HG03103 (cell line): ENCODE results near the gene SPRY1.

Experiments
- ATAC-seq: cut with Tn5 transposase; IDR thresholded peaks from one replicate; pipeline ENCODE4 v1.9.1; 2021; ENCODE audit warnings: low read depth; ENCODE audit not compliant: unreplicated experiment

The SPRY1 gene

DNA sequence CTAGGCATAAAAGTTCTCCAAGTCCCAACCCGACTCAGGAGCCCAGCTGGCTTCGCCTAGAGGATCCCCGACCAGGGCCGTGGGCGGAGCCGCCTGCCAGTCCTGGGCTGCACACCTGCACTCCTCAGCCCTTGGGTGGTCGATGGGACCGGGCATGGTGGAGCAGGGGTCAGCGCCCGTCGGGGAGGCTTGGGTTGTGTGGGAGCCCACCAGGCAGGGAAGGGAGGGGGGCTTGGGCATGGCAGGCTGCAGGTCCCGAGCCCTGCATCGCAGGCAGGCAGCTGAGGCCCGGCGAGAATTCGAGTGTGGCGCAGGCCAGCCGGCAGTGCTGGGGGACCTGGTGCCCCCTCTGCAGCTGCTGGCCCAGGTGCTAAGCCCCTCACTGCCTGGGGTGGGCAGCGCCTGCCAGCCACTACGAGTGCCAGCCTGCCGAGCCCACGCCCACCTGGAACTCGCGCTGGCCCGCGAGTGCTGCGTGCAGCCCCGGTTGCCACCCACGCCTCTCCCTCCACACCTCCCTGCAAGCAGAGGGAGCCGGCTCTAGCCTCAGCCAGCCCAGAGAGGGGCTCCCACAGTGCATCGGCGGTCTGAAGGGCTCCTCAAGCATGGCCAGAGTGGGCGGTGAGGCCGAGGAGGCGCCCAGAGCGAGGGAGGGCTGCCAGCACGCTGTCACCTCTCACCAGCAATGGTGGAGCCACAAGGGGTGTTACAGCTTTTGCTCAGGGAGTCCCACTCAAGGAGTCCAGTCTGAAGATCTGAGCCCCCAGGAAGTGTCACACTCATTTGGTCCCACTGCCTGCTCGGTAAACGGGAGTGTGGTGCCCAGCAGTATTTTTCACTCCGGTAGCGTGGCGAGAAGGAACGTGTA is 38.9 kb downstream of the SPRY1 start:
- ATAC-seq: no peak

DNA sequence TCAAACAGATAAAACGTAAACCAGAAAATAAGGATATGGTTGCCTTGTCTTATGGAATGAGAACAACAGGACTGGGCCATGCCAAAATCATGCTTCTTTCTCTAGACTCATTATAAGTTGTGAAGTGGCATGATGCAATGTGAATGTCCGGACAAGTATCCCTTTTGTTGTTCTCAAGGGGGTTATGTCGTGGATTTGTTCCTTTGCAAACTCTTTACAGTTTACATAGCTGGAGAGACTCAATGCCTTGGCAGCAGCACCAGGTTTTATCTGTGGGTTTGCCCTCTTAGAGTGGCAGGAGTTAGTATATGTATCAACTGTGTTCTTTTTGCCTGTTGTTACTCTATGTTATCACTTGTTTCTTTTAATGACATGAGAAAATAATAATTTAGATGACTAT is 41.4 kb downstream of the SPRY1 start:
- ATAC-seq: no peak

DNA sequence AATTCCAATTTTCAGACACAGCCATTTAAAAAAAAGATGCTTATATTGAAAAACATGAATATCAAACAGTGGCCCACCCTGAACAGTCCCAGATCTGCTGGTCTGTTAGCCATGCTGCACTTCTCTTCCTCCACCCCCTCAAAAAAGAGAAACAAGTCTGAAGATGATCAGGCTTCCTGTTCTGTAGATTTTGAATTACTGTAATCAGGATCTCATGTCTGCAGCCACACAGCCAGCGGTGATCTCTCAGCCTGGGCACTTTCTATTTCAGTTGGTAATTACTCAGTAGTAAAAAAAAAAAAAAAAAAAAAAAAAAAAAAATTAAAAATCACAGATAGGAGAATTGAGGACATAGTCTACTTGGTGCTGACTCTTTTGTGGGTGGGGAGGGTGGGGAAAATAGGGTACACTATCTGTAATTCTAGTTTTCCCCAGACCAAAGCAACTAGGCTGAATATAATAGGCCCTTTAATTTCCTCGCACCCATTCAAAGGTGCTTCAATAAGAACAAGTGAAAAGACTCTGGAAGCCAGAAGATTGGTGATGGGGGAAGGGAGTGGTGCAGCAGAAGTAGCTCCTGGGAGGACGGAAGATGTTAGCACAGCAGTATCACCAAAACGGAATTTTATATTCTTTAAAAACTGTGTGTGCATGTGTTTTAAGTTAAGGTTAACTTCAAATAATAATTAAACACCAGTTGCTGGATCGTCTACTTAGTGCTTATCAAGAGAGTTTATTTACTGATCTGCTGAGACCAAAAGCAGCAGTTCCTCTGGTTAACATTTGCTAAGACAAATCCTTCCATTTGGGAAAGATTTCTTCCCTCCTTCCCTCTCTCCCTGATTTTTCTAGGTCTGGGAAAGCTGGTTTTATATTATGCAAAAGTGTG is 47.0 kb downstream of the SPRY1 start:
- peak; percentile 63 for ATAC-seq

DNA sequence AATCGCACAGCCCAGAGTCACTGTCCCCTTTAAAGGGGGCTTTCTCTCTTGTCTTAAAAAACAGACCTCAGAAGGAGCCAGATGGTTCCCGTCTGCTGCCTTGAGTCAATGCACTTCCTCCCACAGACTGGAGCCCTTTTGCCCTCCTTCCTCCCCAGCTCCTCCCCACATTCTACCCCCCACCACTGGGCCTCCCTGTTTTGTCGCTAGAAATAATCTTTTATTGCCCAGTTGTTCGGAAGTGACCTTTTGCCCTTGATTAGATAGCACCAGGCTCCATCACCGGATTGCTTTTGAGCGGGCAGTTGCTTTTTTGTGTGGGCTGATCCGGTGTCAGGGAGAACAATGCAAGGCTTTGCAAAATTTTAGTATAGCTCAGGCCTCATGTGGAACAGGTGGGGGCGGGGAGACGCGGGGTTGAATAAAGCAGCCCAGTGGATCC is 47.7 kb downstream of the SPRY1 start:
- peak; percentile 80 for ATAC-seq

DNA sequence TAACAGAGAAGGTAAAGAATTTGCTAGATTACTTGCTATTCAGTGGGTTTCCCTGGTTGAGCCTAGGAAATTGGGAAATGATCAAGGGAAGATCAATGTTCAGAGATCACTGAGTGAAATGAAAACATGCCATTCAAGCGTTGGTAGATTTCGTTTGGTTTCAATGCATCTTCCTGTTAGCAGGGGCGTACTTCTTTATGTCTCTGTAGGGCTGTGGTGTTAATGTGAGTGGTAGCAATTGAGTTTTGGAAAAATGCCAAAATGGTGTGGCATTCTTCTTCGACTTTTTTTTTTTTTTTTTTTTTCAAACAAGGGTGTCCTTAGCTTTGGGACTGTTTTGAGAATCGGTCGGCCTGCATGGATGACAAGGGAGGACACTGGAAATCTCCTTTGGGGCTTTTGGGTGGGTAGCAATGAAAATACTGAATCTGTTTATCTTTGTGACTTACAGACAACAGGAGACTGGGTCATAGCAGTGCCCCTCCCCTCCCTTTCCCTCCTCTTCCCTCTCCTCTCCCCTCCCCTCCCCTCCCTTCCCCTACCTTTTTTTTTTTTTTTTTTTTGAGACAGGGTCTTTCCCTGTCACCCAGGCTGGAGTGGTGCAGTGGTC is 50.4 kb downstream of the SPRY1 start:
- no peak for ATAC-seq

DNA sequence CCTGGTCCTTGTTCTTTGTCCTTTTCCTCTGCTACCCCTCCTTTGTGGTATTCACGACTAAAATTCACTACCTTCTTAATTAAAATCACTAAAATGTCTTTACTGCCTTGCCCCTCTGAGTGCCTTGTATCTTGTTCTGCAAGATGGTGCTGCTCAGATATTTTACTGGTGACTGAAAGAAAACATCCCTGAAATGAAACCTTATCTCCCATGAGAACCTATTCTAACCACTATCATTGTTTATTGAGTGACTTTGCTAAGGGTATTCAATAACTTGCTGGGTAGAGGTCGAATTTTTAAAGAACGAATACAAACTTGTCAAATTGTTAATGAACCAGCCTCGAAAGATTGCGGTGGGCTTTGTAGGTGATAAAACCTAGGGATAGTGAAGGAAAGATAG is 52.8 kb downstream of the SPRY1 start:
- no peak for ATAC-seq

DNA sequence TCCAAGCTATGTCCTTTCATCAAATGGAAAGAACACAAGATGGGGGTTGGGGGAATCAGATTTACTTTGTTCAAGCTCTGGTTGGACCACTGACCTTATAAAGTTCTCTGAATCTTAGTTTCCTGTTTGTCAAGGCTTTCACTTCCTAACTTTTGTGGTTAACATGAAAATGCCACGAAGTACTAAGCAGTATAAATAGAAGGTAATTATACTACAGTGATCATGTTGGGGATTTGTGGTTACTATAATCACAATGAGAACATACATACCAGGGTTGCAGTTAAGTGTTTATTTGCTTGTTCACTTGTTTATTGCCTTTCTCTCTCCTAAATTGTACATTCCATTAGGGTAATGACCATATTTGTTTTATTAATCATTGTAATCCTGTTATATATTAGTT is 53.2 kb downstream of the SPRY1 start:
- ATAC-seq: peak; percentile 91

DNA sequence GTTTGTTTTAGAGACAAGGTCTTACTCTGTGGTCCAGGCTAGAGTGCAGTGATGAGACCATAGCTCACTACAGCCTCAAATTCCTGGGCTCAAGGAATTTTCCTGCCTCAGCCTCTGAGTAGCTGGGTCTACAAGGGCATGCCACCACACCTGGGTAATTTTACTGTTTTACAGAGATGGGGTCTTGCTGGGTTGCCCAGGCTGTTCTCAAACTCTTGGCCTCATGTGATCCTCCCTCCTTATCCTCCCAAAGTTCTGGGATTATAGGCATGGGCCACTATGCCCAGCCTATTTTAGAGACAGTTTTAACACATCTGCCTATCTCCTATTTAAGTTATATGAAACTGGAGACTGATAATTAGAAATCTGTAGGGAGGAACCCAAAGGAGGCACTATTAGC is 53.8 kb downstream of the SPRY1 start:
- ATAC-seq: no peak

DNA sequence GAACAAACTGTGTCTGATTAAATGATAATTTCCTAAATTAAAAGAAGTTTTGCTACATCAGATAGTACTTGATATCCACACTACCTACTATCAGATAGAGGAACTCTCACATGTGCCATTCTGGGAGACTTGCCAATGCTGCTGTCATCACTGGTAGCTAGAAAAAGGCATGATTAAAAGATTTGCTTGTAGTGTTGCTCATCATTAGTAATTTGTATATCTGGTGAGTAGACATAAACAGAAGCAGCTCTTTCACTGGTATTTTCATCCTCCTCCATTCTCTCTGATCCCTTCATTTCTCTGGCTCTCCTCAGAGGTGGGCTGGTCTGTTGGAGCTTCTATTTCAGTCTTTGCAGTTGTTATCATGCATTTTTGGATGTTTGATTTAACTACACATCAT is 56.0 kb downstream of the SPRY1 start:
- no peak for ATAC-seq

DNA sequence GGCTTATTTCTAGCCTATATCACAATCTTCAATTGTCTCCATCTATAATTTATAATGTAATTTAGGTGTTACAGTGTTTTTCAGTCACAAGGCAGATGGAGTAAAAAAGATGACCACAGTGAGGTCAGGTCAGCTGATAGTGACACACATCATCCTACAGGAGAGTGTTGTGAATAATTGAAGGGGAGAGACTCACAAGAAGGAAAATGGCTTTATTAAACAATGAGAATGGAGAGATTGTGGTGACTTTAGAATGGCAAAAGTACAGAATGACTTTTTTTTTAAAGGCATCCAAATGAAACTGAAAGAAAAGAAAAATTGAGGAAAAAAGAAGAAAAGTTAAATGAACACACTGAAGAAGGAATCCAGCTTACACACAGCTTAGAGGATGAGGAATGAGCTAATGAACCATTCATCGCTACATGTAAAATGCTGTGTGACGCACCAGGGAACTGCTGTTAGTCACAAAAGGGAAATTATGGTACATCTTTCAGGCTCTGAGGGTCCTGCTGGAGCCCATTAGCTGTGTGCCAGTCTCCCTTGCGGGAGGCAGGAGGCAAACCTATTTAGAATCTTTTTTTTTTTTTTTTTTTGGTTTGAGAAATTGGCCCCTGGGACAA is 56.6 kb downstream of the SPRY1 start:
- ATAC-seq: no peak
